HG03139 (cell line): ENCODE data around the gene PVALEF.

Experiments
- ATAC-seq: cut with Tn5 transposase; IDR thresholded peaks from one replicate; pipeline ENCODE4 v1.9.1; 2021; ENCODE audit not compliant: unreplicated experiment

PVALEF gene

DNA sequence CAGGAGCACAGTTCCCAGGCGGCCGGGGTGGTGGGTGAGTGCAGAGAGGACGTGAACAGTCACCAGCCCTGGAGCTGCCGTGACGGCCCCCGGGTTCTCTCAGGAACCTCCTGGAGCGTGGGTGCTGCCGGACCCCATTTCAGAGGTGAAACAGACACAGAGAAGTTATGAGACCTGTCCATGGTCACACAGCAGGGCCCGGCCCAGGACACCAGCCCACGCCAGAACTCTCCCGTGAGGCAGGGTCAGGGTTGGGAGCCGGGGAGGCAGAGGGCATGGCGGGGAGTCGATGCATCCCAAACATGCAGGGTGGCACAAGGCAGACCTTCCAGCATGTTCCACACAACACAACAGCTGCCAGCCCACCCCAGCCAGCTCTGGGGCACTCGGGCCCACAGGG lies 3.8 kb upstream of the PVALEF start:
- ATAC-seq: no peak

DNA sequence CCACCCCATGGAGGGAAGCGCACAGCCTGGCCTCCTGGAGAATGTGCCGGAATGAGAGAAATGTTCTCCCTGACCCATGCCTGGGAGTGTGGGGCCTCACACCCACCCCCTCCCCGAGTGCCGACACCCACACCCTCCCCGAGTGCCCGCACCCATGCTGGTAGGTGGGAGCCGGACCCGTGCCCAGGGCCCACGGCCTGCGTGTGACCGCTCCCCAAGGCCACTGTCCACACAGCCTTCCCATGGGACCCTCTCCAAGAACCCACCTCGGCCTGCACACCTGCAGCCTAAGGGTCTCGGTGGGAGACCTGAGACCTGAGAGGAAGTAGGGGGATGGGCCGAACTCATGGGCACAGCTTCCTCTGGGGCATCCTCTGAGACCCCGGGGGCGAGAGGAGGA lies 3.3 kb upstream of the PVALEF start:
- ATAC-seq: no peak

GRCh38 chr17:81162491-81162890 lies 2.8 kb upstream of the PVALEF start:
- ATAC-seq: no peak

GRCh38 chr17:81163051-81163695 lies 2.1 kb upstream of the PVALEF start:
- no peak for ATAC-seq

DNA sequence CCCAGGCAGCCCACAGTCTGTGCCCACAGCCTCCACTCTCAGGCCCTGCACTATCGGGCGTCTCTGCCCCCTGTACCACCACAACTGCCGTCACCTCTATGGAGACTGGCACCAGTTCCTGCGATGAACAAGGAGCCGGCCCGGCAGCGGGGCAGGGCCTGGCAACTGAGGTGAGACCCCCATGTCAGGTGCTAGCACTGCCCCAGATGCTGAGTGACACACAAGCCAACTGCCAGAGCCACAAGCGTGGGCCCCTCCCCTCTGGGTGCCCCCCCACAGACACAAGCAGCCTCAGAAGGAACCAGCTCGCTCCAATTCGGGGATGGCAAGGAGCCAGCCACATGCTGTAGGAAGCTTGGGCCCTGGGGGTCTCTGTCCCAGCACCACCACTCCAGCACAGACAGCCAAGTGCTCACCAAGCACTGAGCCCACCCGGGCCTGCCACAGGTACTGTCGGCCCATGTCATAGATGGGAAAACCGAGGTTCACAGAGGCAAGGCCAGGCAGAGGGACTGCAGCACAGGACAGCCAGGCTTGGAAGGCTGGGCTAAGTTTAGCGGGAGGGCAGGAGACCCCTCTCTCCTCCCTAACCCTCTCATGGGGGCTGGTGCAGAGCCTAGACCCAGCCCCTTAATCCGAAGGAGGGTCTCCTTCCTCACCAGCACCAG lies 1.5 kb upstream of the PVALEF start:
- no peak for ATAC-seq

- ATAC-seq: no peak
Observed at GRCh38 chr17:81164371-81165245, 699 bp upstream of the PVALEF start.

DNA sequence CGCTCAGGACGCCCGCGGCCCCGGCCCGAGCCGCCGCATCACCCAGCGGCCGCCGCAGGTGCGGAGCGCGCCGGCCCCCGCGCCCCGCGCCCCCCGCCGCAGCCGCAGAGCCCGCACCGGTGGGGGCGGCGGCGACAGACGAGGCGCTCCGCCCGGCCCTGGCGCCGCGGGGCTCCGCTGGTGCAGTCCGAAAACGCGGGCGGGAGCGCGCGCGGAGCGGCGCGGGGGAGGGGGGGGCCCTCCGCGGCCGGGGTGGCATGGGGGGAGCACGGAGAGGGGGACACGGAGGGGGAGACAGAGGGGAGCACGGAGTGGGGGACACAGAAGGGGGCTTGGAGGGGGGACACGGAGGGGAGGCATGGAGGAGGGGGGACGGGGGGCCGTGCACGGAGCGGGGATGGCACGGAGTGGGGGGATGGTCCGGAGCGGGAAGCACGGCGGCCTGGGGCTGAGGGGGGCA lies 756 bp downstream of the PVALEF start, which contains the start of gene AATK:
Gene AATK (minus strand): TSS at position 189 of the 460 bp plus-strand sequence. CDS start 229 bp downstream, outside the sequence.
- ATAC-seq: no peak

DNA sequence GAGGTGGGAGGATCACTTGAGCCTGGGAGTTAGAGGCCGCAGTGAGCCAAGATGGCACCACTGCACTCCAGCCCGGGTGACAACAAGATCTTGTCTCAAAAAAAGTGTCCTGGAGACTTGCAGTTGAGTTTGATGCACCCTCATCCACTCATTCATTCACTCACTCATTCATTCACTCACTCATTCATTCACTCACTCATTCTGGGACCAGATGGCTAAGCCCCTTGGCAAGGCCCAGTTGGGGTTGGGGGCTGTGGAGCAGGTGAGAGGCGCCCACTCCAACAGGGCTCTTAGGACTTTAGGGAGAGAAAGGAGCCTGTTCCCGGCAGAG lies 1.9 kb downstream of the PVALEF start:
- ATAC-seq: no peak

- ATAC-seq: no peak
Observed at GRCh38 chr17:81167638-81168037, 2.3 kb downstream of the PVALEF start.

DNA sequence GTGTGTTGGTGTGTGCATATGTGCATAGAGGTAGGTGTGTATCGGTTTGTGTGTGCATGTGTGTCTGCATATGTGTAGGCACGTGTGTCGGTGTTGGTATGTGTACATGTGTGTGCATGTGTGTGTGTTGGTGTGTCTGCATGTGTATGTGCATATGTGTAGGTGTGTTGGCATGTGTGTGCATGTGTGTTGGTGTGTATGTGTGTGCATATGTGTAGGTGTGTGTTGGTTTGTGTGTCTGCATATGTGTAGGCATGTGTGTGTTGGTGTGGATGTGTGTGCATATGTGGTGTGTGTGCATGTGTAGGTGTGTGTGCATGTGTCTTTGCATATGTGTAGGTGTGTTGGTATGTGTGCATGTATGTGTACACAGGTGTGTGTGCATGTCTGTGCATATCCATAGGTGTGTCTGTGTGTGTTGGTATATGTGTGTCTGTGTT lies 4.6 kb downstream of the PVALEF start:
- no peak for ATAC-seq

GRCh38 chr17:81170727-81171494 lies 5.6 kb downstream of the PVALEF start:
- ATAC-seq: no peak

- ATAC-seq: no peak
Observed at GRCh38 chr17:81171941-81172340, 6.6 kb downstream of the PVALEF start.

GRCh38 chr17:81173052-81173761 lies 7.9 kb downstream of the PVALEF start:
- ATAC-seq: no peak

DNA sequence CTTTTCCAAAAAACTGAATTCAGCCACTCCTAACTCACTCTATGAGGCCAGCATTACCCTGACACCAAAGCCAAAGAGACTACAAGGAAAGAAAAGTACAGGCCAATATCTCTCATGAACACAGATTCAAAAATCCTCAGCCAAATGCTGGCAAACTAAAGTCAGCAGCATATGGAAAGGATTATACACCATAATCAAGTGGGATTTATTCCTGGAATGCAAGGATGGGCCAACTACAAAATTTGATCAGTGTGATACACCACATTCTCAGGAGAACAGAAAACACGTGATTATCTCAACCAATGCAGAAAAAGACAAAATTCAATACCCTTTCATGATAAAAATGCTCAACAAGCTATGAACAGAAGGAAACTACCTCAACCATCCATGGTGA lies 8.5 kb downstream of the PVALEF start:
- no peak for ATAC-seq

DNA sequence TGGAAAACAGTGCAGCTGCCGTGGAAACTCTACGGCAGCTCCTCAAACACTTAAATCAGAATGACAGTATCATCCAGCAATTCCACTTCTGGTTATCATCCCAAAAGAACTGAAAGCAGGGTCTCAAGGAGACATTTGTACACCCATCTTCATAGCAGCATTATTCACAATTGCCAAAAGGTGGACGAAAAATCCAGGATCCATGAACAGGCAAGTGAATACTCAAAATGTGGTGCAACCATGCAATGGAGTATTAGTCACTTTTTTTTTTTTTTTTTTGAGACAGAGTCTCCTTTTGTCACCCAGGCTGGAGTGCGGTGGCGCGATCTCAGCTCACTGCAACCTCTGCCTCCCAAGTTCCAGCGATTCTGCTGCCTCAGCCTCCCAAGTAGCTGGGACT lies 11.4 kb downstream of the PVALEF start:
- no peak for ATAC-seq

DNA sequence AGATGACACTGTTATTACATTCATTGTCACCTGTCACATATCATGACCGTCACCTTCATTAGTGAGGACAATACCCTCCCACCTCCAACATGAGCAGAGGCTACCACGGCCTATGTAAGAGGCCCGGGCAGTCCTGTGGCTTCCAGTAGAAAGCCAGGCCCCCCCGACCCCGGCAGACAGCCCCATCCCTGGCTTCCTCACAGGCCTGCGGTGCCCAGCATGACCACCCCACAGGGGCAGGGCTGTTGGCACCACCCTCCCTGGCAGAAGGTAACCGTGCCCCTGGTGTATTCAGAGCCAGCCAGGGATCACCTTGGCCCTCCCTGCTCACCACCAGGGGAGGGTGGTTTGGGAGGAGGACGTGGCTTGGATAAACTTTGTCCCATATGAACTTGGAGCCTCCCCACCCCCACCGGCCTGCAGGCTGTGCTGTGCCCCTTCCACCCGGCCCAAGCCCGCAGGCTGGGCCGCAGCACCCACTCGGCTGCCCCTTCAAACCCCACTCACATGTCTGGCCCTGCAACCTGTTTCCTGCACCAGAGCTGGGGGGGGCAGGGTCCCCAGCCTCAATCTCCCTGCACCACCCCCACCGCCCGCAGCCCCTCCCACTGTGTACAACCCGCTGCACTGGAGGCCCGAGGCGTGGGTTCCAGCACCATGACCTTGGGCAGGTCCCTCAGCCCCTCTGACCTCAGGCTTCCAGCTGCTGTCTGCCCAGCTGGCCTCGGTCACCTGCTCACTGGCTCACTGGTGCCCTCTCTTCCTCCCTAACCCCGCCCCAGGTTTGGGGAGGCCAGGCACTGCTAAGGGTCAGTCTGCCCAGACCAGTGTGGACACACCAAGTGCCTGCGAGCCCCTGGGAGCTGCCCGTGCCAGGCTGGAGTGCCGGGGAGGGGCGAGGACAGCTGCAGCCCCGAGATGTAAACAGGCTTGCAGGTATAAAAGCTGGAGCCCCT lies 13.1 kb downstream of the PVALEF start:
- ATAC-seq: no peak

DNA sequence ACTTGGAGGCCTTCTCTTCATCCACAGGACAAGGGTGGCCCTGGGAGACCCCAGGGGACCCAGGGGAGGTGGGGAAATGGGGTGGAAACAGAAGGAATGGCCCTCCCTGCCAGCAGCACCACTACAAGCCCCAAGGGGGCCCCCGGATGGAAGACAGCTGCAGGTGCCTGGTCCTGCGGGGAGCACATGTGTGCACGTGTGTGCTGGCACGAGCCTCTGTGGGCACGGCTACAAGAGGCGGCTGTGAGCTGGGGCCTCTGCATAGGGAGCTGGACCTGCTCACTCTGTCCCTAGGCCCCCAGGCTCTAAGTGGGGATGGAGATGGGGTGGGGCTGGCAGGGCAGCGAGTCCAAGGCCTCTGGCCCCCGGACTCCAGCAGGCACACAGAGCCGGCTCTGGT lies 13.9 kb downstream of the PVALEF start:
- no peak for ATAC-seq

DNA sequence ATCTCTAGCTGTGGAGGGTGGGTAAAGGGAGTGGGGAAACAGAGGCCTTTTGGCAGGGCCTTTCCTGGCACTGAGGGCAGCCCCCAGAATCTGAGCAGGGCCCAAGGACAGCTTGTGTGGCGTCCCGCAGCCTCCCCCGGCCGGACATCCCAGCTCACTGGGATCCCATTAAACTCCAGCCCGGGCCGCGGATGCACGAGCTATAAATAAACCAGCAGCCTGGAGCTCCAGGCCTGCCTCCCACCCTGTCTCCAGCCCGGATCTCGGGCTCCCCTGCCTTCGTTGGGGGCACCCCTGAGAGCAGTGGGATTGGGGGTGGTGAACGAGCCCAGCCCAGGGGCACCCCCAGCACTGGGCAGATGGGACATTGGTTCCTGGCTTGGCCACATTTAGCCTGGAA lies 14.6 kb downstream of the PVALEF start:
- no peak for ATAC-seq
